Nephron progenitor cell (in vitro differentiated cells): ENCODE results near the gene PRPF40A.

Experiments used
- DNase-seq: peaks from one replicate; pipeline ENCODE4 v3.0.0; 2021
- H3K27ac Mint-ChIP-seq: 2 replicates; pipeline ENCODE4 v1.8.0; 2021; ENCODE audit warnings: mild to moderate bottlenecking, moderate library complexity, mixed read lengths
- H3K27me3 Mint-ChIP-seq: 2 replicates; pipeline ENCODE4 v1.8.0; 2021; ENCODE audit warnings: mild to moderate bottlenecking, low read depth, mixed read lengths; ENCODE audit not compliant: poor library complexity
- H3K36me3 Mint-ChIP-seq: 2 replicates; pipeline ENCODE4 v1.8.0; 2021; ENCODE audit warnings: low read depth, mixed read lengths
- H3K4me1 Mint-ChIP-seq: 2 replicates; pipeline ENCODE4 v1.8.0; 2021; ENCODE audit warnings: mixed read lengths
- H3K4me3 Mint-ChIP-seq: 2 replicates; pipeline ENCODE4 v1.8.0; 2021; ENCODE audit warnings: mild to moderate bottlenecking, moderate library complexity, mixed read lengths
- H3K9me3 Mint-ChIP-seq: 2 replicates; pipeline ENCODE4 v1.8.0; 2021; ENCODE audit warnings: mild to moderate bottlenecking, moderate library complexity, mixed read lengths
- CTCF ChIP-seq: fragments of 200-600 bp; sonication (generic); IDR thresholded peaks from 2 replicates; pipeline ENCODE4 v1.5.0; 2021; ENCODE audit warnings: antibody characterized with exemption

Gene PRPF40A

DNA sequence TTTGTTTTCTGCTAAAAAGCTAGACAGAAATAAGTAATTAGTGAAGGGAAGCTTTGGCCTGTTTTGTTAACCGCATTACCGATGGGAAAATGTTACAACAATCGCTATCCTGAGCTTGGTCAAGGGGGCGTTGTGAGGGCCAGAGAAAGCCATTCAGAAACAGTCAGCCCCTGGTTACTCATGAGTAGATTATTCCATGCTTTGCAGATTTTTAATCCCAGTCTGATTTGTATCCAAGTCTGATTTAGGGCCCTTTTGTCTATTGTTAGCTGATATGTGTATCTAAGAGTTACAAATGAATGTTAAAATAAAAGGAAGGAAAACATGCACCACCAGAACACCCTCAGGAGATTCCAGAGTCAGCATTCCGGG is 99.1 kb downstream of the PRPF40A start:
- H3K27ac Mint-ChIP-seq: no peak overlapping the region
- no peak overlapping the region for H3K4me3 Mint-ChIP-seq
- H3K36me3 Mint-ChIP-seq: peaks cover 92% of the 10 kb centered on the region
- no peaks in the 10 kb centered on the region for H3K9me3 Mint-ChIP-seq
- TF ChIP-seq CTCF: no peak
- no peaks in the 10 kb centered on the region for H3K27me3 Mint-ChIP-seq
- DNase-seq: no peak
- H3K4me1 Mint-ChIP-seq: peaks cover 9% of the 10 kb centered on the region

DNA sequence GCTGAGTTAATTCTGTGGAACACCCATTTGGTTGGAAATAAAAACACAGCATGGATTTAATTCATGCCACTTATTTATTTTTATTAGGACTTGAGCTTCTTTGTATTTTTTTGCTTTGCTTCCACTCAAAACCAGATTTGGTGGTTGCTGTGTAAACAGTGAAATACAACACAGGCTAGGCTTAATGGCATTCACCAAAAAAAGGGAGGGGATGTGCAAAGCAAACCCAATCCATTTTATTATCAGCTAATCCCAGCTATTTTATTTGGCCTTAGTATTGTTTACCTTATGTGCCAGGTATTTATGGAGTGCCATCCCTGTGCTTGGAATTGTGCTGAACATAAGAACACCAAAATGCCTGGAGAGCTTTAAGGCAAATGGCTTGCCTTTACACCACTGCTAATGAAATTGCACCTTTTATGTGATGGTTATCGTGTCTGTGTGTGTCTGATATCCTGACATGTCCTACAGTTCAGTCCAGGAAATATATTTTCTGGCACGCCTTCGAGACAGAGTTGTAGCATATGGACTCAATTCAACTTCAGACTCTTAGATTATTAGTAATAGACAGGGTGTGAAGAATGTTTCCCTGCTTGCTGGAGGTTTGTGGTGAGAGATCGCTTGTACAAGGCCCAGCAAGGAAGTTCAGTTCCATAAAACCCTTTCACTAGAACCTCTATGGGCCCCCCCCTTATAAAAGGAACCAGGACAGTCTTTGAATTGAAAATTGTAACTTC is 99.6 kb downstream of the PRPF40A start:
- Mint-ChIP-seq H3K4me1 (peaks cover 4% of the 10 kb centered on the region), H3K27me3 (no peaks in the 10 kb centered on the region), H3K27ac (no peak overlapping the region), H3K9me3 (no peaks in the 10 kb centered on the region), H3K36me3 (peaks cover 92% of the 10 kb centered on the region), H3K4me3 (no peak overlapping the region)
- TF ChIP-seq CTCF: no peak
- no peak for DNase-seq

GRCh38 chr2:152615177-152615576 is 102.1 kb downstream of the PRPF40A start:
- Mint-ChIP-seq H3K36me3 (peaks cover 80% of the 10 kb centered on the region), H3K9me3 (no peaks in the 10 kb centered on the region), H3K4me3 (no peak overlapping the region), H3K4me1 (peaks cover 5% of the 10 kb centered on the region), H3K27me3 (no peaks in the 10 kb centered on the region), H3K27ac (no peak overlapping the region)
- no peak for DNase-seq
- no peak for TF ChIP-seq CTCF

- no peak for DNase-seq
- peaks cover 67% of the 10 kb centered on the region for H3K36me3 Mint-ChIP-seq
- peaks cover 5% of the 10 kb centered on the region for H3K4me1 Mint-ChIP-seq
- no peaks in the 10 kb centered on the region for H3K27me3 Mint-ChIP-seq
- TF ChIP-seq CTCF: no peak
- H3K27ac Mint-ChIP-seq: no peak overlapping the region
- no peaks in the 10 kb centered on the region for H3K9me3 Mint-ChIP-seq
- H3K4me3 Mint-ChIP-seq: no peak overlapping the region
Observed at GRCh38 chr2:152613235-152613634, 104.0 kb downstream of the PRPF40A start.

DNA sequence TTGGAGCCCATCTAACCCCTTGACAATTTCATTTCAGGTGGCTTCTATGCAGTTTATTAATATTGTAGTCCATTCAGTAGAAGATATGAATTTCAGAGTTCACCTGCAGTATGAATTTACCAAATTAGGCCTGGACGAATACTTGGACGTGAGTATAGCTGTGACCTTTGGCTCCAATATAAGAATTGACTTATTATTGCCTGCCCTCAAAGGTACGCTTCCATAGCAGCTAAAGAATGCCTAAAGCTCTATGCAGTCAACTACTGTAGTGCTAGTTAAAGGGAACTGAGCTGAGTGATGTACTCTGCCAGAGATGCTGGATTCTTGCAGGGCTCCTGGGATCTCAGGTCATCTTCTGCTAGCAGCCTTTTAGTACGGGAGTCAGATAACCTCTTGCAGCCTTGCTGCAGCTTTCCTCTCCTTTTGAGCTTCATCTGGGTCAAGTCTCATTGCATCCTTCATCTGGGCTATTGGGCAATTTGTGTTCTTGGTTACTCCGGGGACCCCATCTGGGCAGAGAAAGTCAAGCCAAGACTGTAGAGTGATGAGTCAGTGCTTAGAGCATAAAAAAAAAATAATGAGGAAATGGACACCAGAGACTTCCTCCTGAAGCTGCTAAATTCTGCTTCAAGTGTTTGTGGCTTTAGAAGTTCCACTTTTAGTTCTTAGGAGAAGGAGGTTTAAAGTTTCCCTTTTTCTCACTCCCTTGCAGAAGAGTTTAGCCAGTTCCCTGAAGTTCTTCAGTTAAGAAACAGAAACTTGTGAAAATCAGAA is 105.6 kb downstream of the PRPF40A start:
- Mint-ChIP-seq H3K27ac (no peak overlapping the region), H3K36me3 (peaks cover 60% of the 10 kb centered on the region), H3K9me3 (no peaks in the 10 kb centered on the region), H3K27me3 (no peaks in the 10 kb centered on the region), H3K4me3 (no peak overlapping the region), H3K4me1 (peaks cover 10% of the 10 kb centered on the region)
- TF ChIP-seq CTCF: no peak
- DNase-seq: no peak
